OCI-LY7 (cell line): ENCODE measurements around the gene SMOC2. TPM values are rescaled to one million over a fixed set of nuclear protein-coding genes. Genes with fewer than 3 reads are reported as not detected.

Experiments
- BruUV-seq: library from RNA; stranded (reverse); fragments of 400-500 nt; replicated peaks from 2 replicates; lab custom pipeline; 2021; lab: Mats Ljungman, UMichigan
- CTCF ChIA-PET: fragments of 300-600 bp; sonication (Branson Sonifier 250); formaldehyde crosslinking; loops from one replicate; lab custom pipeline; 2022; ENCODE audit warnings: antibody characterized with exemption; ENCODE audit not compliant: unreplicated experiment; lab: Charles Lee
- POLR2A ChIA-PET: fragments of 300-600 bp; sonication (Branson Sonifier 250); formaldehyde crosslinking; loops from one replicate; lab custom pipeline; 2022; ENCODE audit warnings: antibody characterized with exemption; lab: Charles Lee
- DNase-seq: peaks from one replicate; pipeline ENCODE4 v3.0.0-alpha.2; 2015; ENCODE audit warnings: low spot score
- H2AFZ ChIP-seq: fragments of 200-600 bp; sonication (generic), shearing (Covaris generic); 2 replicates; pipeline ENCODE4 v1.6.1; 2014; ENCODE audit warnings: mild to moderate bottlenecking, antibody characterized with exemption, low read length, moderate library complexity
- H3K27ac ChIP-seq: fragments of 200-600 bp; sonication (generic); 2 replicates; pipeline ENCODE4 v1.5.1; 2014; ENCODE audit warnings: mixed run types, low read depth, mild to moderate bottlenecking, moderate library complexity, low read length, inconsistent platforms; ENCODE audit not compliant: poor library complexity, severe bottlenecking
- H3K36me3 ChIP-seq: fragments of 200-600 bp; sonication (generic); 2 replicates; pipeline ENCODE4 v1.6.1; 2014; ENCODE audit warnings: mild to moderate bottlenecking, antibody characterized with exemption, low read length, moderate library complexity, mixed read lengths; ENCODE audit not compliant: insufficient read depth
- H3K4me1 ChIP-seq: fragments of 200-600 bp; sonication (generic); 2 replicates; pipeline ENCODE4 v1.5.1; 2014; ENCODE audit warnings: mild to moderate bottlenecking, low read length; ENCODE audit not compliant: insufficient read depth, poor library complexity, severe bottlenecking
- H3K4me2 ChIP-seq: fragments of 200-600 bp; sonication (generic); 2 replicates; pipeline ENCODE4 v1.6.1; 2014; ENCODE audit warnings: mild to moderate bottlenecking, low read length
- H3K4me3 ChIP-seq: fragments of 200-600 bp; sonication (generic); 2 replicates; pipeline ENCODE4 v1.5.1; 2014; ENCODE audit warnings: mild to moderate bottlenecking, low read depth, low read length; ENCODE audit not compliant: poor library complexity, severe bottlenecking
- H3K79me2 ChIP-seq: fragments of 200-600 bp; sonication (generic); 2 replicates; pipeline ENCODE4 v1.6.1; 2016; ENCODE audit warnings: low read depth, mild to moderate bottlenecking, low read length, moderate library complexity, mixed read lengths; ENCODE audit not compliant: insufficient read depth
- H3K9me2 ChIP-seq: fragments of 200-600 bp; sonication (generic); 2 replicates; pipeline ENCODE4 v1.6.1; 2016; ENCODE audit warnings: mild to moderate bottlenecking, low read length, mixed read lengths; ENCODE audit not compliant: insufficient read depth
- H3K9me3 ChIP-seq: fragments of 200-600 bp; sonication (generic); 2 replicates; pipeline ENCODE4 v1.6.1; 2014; ENCODE audit warnings: mild to moderate bottlenecking, mixed run types, low read length, mixed read lengths
- H4K20me1 ChIP-seq: fragments of 200-600 bp; sonication (generic); 2 replicates; pipeline ENCODE4 v1.6.1; 2014; ENCODE audit warnings: mild to moderate bottlenecking, antibody characterized with exemption, low read length, moderate library complexity, mixed read lengths; ENCODE audit not compliant: insufficient read depth
- EZH2phosphoT487 ChIP-seq: fragments of 200-600 bp; sonication (generic); IDR thresholded peaks from 2 replicates; pipeline ENCODE4 v1.6.1; 2018; ENCODE audit warnings: low read depth, borderline replicate concordance, mild to moderate bottlenecking, mixed run types, antibody characterized with exemption, low read length, moderate library complexity, mixed read lengths
- intact Hi-C: fragments of 100-400 bp; cut with micrococcal nuclease; formaldehyde crosslinking; loops from one replicate; pipeline ENCODE4 v1.10.0; 2022; ENCODE audit not compliant: unreplicated experiment
- total RNA-seq, 2 experiments: library from RNA; depleted of rRNA in 1 of 2; stranded (reverse); fragments of >200 nt in 1 of 2; shearing (Covaris generic) in 1 of 2; gene quantifications; 2 replicates each; pipeline ENCODE4 v1.2.3, GENCODE V29; 2014 to 2022
- TF ChIP-seq, protein P1 (sequence below): fragments of 200-600 bp; sonication (generic); conservative IDR thresholded peaks from 2 replicates; pipeline ENCODE4 v1.5.1; 2014; ENCODE audit warnings: mild to moderate bottlenecking, antibody characterized with exemption, low read length, moderate library complexity, mixed read lengths

The SMOC2 gene
- total RNA-seq, 2 experiments from 2014 or later, result not detected

GRCh38 chr6:168416531-168416930 is 24.5 kb upstream of the SMOC2 start:
- H3K4me1 ChIP-seq, result no peaks in the 10 kb centered on the region
- intact Hi-C loops, result no loop called here
- ChIA-PET POLR2A (no interaction called here), CTCF (no interaction called here)
- H3K4me2 ChIP-seq, result no peak overlapping the region
- no peak overlapping the region for H2AFZ ChIP-seq
- H3K9me3 ChIP-seq, result no peaks in the 10 kb centered on the region
- no TSS peak for BruUV-seq
- H3K79me2 ChIP-seq, result no peaks in the 10 kb centered on the region
- no peaks in the 10 kb centered on the region for H4K20me1 ChIP-seq
- H3K27ac ChIP-seq, result no peak overlapping the region
- no peak overlapping the region for H3K4me3 ChIP-seq
- TF ChIP-seq EZH2phosphoT487, result no peak
- TF ChIP-seq, protein P1, sequence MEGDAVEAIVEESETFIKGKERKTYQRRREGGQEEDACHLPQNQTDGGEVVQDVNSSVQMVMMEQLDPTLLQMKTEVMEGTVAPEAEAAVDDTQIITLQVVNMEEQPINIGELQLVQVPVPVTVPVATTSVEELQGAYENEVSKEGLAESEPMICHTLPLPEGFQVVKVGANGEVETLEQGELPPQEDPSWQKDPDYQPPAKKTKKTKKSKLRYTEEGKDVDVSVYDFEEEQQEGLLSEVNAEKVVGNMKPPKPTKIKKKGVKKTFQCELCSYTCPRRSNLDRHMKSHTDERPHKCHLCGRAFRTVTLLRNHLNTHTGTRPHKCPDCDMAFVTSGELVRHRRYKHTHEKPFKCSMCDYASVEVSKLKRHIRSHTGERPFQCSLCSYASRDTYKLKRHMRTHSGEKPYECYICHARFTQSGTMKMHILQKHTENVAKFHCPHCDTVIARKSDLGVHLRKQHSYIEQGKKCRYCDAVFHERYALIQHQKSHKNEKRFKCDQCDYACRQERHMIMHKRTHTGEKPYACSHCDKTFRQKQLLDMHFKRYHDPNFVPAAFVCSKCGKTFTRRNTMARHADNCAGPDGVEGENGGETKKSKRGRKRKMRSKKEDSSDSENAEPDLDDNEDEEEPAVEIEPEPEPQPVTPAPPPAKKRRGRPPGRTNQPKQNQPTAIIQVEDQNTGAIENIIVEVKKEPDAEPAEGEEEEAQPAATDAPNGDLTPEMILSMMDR, result no peak
- no peaks in the 10 kb centered on the region for H3K36me3 ChIP-seq
- no peak for DNase-seq
- H3K9me2 ChIP-seq, result no peaks in the 10 kb centered on the region

DNA sequence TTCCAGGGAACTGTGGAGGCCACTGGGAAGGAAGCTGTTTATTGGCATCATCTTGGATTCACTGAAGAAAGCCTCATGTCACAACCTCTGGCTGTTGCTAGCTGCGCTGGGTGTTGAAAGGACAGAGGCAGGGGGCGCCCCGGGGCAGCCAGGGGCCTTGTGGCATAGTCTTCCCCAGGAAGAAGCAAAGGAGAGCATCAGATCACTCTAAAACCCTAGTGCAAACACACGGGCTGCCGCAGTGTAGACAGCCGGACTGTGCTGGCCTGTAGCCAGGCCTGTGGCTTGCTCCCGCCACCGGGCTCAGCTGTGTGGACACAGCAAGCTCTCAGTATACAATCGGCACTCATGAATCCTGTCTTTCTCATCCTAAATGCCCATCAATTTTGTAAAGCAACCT is 23.8 kb upstream of the SMOC2 start:
- Histone ChIP-seq H3K79me2 (no peaks in the 10 kb centered on the region), H3K4me2 (no peak overlapping the region), H3K4me1 (no peaks in the 10 kb centered on the region), H3K4me3 (no peak overlapping the region), H3K27ac (no peak overlapping the region), H3K36me3 (no peaks in the 10 kb centered on the region), H3K9me2 (no peaks in the 10 kb centered on the region), H4K20me1 (no peaks in the 10 kb centered on the region), H2AFZ (no peak overlapping the region), H3K9me3 (no peaks in the 10 kb centered on the region)
- CTCF ChIA-PET, result no interaction called here
- TF ChIP-seq, protein P1, result no peak
- no peak for TF ChIP-seq EZH2phosphoT487
- POLR2A ChIA-PET, result no interaction called here
- BruUV-seq, result no TSS peak
- intact Hi-C loops, result no loop called here
- no peak for DNase-seq

DNA sequence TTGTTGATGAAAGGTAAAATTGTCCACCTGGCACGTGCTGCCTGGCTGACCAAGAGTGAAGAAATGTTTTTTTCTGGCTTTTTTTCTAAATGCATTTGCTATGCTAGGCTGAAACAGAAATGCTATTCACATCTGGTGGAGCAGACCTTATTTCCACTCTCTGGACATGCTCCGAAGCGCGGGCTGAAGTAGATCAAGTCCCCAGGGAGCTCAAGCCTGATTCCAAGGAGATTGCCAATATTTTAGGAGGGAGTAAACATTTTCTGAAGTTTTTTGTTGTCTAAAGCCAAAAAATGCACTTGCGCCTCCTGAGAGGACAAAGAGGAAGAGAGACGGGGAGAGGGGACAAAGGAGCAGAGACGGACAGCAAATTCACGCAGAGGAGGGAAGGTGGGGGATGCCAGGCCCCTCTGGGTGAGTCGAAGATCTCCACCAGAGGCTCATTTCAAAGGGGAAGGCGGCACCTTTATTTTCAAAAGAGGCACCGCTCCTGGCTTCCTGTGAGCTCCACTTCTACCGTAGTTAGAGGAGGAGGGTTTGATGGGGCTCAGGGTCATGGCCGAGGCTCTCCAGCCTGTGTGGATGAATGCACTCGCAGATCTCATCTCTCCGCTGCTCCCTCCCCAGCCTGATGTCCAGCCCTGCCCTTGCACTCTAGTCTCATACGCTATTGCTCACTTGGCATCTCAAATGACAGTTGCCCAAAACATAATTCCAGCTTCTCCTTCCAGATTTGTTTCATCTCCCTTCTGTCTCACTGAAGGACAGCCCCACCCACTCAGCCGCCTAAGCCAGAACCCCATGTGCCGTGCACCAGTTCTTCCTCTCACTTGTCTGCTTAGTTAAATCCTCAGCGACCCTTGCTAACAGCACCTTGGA is 23.1 kb upstream of the SMOC2 start:
- Histone ChIP-seq H3K36me3 (no peaks in the 10 kb centered on the region), H3K27ac (no peak overlapping the region), H2AFZ (no peak overlapping the region), H3K4me2 (no peak overlapping the region), H3K9me2 (no peaks in the 10 kb centered on the region), H3K79me2 (no peaks in the 10 kb centered on the region), H3K9me3 (no peaks in the 10 kb centered on the region), H3K4me1 (no peaks in the 10 kb centered on the region), H4K20me1 (no peaks in the 10 kb centered on the region), H3K4me3 (no peak overlapping the region)
- TF ChIP-seq EZH2phosphoT487, result no peak
- TF ChIP-seq, protein P1, result no peak
- BruUV-seq, result no TSS peak
- ChIA-PET CTCF (no interaction called here), POLR2A (no interaction called here)
- intact Hi-C loops, result no loop called here
- DNase-seq, result no peak
